Hepatocyte (in vitro differentiated cells): ENCODE results near the gene FAM193A.

ENCODE experiments used
- CTCF ChIP-seq: fragments of 200-600 bp; sonication (generic); IDR thresholded peaks from 2 replicates; pipeline ENCODE4 v1.5.1; 2016; ENCODE audit warnings: antibody characterized with exemption, mild to moderate bottlenecking; ENCODE audit not compliant: poor library complexity
- EZH2phosphoT487 ChIP-seq: fragments of 200-600 bp; sonication (generic); IDR thresholded peaks from one replicate; pipeline ENCODE4 v1.6.1; 2018; ENCODE audit warnings: antibody characterized with exemption, mild to moderate bottlenecking, low read depth, moderate library complexity; ENCODE audit not compliant: unreplicated experiment, severe bottlenecking

- no peak for TF ChIP-seq CTCF
- no peak for TF ChIP-seq EZH2phosphoT487
These were observed 134.9 kb downstream of the FAM193A start for GRCh38 chr4:2671267-2671895.
